Mammary epithelial cell (primary cell): ENCODE results near the gene GDF11.

Source experiments
- CTCF ChIP-seq, 2 donors: IDR thresholded peaks in 1 of 2; conservative IDR thresholded peaks in 1 of 2; 2 replicates each; pipeline ENCODE4 v1.5.1; 2011 to 2012; ENCODE audit warnings: inconsistent platforms in 2 of 2, low read length in 2 of 2, mild to moderate bottlenecking in 2 of 2, control low read depth in 1 of 2, low read depth in 1 of 2; ENCODE audit not compliant: insufficient read depth in 1 of 2; ENCODE audit errors: extremely low read depth in 1 of 2
- EZH2 ChIP-seq: IDR thresholded peaks from 2 replicates; pipeline ENCODE4 v1.6.1; 2012; ENCODE audit warnings: low read length, inconsistent platforms, borderline replicate concordance

DNA sequence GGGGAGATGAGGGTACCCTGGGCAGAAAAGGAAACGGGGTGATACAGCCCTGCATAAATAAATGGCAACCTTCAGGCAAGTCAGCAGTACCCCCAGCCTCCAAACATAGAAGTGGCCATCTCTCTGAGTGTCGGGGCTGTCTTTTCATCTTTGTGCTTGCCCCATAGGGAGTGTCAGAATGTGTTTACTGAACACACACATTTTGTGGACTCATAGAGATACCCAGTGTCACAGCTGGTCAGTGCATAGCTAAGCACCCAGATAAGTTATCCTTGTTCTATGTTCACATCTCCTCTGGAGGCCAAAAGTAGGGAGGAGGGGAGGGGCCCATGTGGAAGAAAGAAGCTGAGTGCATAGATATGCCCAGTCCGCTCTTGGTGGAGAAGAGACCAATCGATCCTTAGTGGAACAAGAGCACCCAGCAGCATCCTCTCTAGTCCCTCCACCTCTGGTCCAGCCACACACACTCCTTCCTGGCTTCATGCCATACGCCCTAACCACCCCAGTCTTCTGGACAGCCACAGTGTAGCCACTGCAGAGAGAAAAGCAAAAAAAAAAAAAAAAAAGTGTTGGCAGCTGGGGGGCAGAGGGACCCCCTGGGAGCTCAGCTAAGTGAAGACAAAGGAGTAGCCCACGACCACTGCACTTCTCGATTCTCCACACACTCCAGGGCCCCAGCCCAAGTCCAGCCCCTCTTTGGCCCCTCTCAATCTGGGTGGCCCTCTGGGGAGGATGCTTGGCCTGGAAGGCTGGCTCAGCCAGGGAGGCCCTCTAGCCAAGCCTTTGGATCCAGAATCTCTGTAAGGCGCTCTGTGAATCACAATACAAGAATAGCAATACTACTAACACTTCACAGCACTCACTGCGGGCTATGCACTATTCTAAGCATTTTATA, 37.9 kb upstream of the GDF11 start:
- TF ChIP-seq CTCF (conservative IDR thresholded peaks at IDR 0.05 in 1 of 2, IDR thresholded peaks at IDR 0.05 in 1 of 2; ENCODE audit: extremely low read depth in 1 of 2, insufficient read depth in 1 of 2, low read depth in 1 of 2, low read length in 2 of 2): no peak
- no peak for TF ChIP-seq EZH2
